ENCODE results near the gene KPNA6.

The KPNA6 gene

DNA sequence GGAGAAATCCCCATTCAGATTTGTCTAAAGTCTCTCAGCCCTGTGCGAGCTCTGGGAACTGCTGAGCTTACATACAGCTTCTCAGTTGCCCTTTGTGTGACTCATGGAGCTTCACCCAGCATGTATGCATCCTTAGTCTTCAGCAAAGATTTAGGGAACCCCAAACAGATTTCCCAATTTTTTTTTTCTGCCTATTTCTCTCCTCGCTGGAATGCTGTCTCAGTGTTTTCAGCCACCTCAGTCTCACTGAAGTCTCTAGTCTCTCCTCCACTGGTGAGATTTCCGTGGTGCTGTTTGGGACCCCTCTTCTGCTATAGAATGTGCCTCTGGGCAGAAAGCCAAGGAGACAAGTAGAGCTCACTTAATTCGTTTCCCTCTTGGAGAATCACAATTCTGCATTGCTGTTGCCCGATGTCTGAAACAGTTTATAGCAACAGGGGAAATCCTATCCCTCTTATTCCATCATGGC, 43.5 kb downstream of the KPNA6 start:
- TF ChIP-seq SIN3A (IDR thresholded peaks at IDR 0.05; ENCODE audit: borderline replicate concordance, insufficient read depth, low read length), result no peak
- TF ChIP-seq POLR2AphosphoS5 (IDR thresholded peaks at IDR 0.05; ENCODE audit: low read depth, low read length), result no peak
- TF ChIP-seq FOXP2 (optimal IDR thresholded peaks at IDR 0.05; ENCODE audit: borderline replicate concordance, extremely low read depth, extremely low read length, insufficient read depth), result no peak
- TF ChIP-seq, protein P1, sequence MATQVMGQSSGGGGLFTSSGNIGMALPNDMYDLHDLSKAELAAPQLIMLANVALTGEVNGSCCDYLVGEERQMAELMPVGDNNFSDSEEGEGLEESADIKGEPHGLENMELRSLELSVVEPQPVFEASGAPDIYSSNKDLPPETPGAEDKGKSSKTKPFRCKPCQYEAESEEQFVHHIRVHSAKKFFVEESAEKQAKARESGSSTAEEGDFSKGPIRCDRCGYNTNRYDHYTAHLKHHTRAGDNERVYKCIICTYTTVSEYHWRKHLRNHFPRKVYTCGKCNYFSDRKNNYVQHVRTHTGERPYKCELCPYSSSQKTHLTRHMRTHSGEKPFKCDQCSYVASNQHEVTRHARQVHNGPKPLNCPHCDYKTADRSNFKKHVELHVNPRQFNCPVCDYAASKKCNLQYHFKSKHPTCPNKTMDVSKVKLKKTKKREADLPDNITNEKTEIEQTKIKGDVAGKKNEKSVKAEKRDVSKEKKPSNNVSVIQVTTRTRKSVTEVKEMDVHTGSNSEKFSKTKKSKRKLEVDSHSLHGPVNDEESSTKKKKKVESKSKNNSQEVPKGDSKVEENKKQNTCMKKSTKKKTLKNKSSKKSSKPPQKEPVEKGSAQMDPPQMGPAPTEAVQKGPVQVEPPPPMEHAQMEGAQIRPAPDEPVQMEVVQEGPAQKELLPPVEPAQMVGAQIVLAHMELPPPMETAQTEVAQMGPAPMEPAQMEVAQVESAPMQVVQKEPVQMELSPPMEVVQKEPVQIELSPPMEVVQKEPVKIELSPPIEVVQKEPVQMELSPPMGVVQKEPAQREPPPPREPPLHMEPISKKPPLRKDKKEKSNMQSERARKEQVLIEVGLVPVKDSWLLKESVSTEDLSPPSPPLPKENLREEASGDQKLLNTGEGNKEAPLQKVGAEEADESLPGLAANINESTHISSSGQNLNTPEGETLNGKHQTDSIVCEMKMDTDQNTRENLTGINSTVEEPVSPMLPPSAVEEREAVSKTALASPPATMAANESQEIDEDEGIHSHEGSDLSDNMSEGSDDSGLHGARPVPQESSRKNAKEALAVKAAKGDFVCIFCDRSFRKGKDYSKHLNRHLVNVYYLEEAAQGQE (IDR thresholded peaks at IDR 0.05; ENCODE audit: insufficient read depth in 1 of 2, low read depth in 2 of 2, low read length in 2 of 2), result no peak
- TF ChIP-seq TAF1 (IDR thresholded peaks at IDR 0.05; ENCODE audit: borderline replicate concordance, insufficient read depth, low read length), result no peak

DNA sequence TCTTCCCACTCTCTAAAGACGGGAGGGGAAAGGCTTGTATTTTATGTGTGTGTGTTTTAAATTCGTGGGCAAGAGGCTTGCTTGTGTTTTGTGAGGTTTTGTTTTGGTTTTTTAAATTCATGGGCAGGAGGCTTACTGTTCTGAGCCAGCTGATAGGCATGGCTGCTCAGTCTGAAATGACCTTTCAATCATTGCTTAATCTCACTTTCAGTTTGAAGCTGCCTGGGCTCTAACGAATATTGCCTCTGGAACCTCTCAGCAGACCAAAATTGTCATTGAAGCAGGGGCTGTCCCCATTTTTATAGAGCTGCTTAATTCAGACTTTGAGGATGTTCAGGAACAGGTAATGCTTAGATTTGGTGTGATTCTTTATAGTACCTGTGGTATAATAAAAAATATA, 51.3 kb downstream of the KPNA6 start:
- no peak for TF ChIP-seq TAF1 (IDR thresholded peaks at IDR 0.05; ENCODE audit: borderline replicate concordance, insufficient read depth, low read length)
- no peak for TF ChIP-seq FOXP2 (optimal IDR thresholded peaks at IDR 0.05; ENCODE audit: borderline replicate concordance, extremely low read depth, extremely low read length, insufficient read depth)
- TF ChIP-seq SIN3A (IDR thresholded peaks at IDR 0.05; ENCODE audit: borderline replicate concordance, insufficient read depth, low read length), result no peak
- TF ChIP-seq, protein P1 (IDR thresholded peaks at IDR 0.05; ENCODE audit: insufficient read depth in 1 of 2, low read depth in 2 of 2, low read length in 2 of 2), result no peak
- no peak for TF ChIP-seq POLR2AphosphoS5 (IDR thresholded peaks at IDR 0.05; ENCODE audit: low read depth, low read length)

GRCh38 chr1:32163405-32163804, 55.5 kb downstream of the KPNA6 start:
- TF ChIP-seq FOXP2 (optimal IDR thresholded peaks at IDR 0.05; ENCODE audit: borderline replicate concordance, extremely low read depth, extremely low read length, insufficient read depth), result no peak
- TF ChIP-seq SIN3A (IDR thresholded peaks at IDR 0.05; ENCODE audit: borderline replicate concordance, insufficient read depth, low read length), result no peak
- no peak for TF ChIP-seq POLR2AphosphoS5 (IDR thresholded peaks at IDR 0.05; ENCODE audit: low read depth, low read length)
- TF ChIP-seq, protein P1 (IDR thresholded peaks at IDR 0.05; ENCODE audit: insufficient read depth in 1 of 2, low read depth in 2 of 2, low read length in 2 of 2), result no peak
- TF ChIP-seq TAF1 (IDR thresholded peaks at IDR 0.05; ENCODE audit: borderline replicate concordance, insufficient read depth, low read length), result no peak

GRCh38 chr1:32170991-32171390, 63.1 kb downstream of the KPNA6 start:
- TF ChIP-seq POLR2AphosphoS5 (IDR thresholded peaks at IDR 0.05; ENCODE audit: low read depth, low read length), result no peak
- no peak for TF ChIP-seq FOXP2 (optimal IDR thresholded peaks at IDR 0.05; ENCODE audit: borderline replicate concordance, extremely low read depth, extremely low read length, insufficient read depth)
- TF ChIP-seq, protein P1 (IDR thresholded peaks at IDR 0.05; ENCODE audit: insufficient read depth in 1 of 2, low read depth in 2 of 2, low read length in 2 of 2), result no peak
- TF ChIP-seq SIN3A (IDR thresholded peaks at IDR 0.05; ENCODE audit: borderline replicate concordance, insufficient read depth, low read length), result no peak
- no peak for TF ChIP-seq TAF1 (IDR thresholded peaks at IDR 0.05; ENCODE audit: borderline replicate concordance, insufficient read depth, low read length)

Measured in PFSK-1 (cell line).